Non-pigmented ciliary epithelial cell (primary cell): ENCODE data around the gene VPS52.
"Not testable (repeated sequence)": the region's sequence is repeated elsewhere in the genome, so short reads cannot be mapped to it uniquely, and the experiment has no call there.

Experiments
- DNase-seq: peaks from one replicate; pipeline ENCODE4 v3.0.0-alpha.2; 2010; ENCODE audit warnings: low read depth

The VPS52 gene

GRCh38 chr6:33279257-33279695 is 7.6 kb upstream of the VPS52 start:
- no peak for DNase-seq

GRCh38 chr6:33278810-33279209 is 7.1 kb upstream of the VPS52 start:
- DNase-seq: no peak

GRCh38 chr6:33278392-33278741 is 6.7 kb upstream of the VPS52 start:
- DNase-seq: no peak

GRCh38 chr6:33277663-33278391 is 6.2 kb upstream of the VPS52 start:
- no peak for DNase-seq

GRCh38 chr6:33276864-33277662 is 5.4 kb upstream of the VPS52 start, which contains the start of gene B3GALT4:
B3GALT4 (plus strand) TSS chr6:33277123; CDS start chr6:33277420, 297 bp downstream.
- no peak for DNase-seq

GRCh38 chr6:33276581-33276863 is 4.8 kb upstream of the VPS52 start:
- DNase-seq: no peak

- not testable (repeated sequence) for DNase-seq
These were observed 4.3 kb upstream of the VPS52 start for GRCh38 chr6:33275795-33276580.

GRCh38 chr6:33273924-33274902 is 2.5 kb upstream of the VPS52 start:
- no peak for DNase-seq

- no peak for DNase-seq
These were observed 1.6 kb upstream of the VPS52 start for GRCh38 chr6:33273129-33273923.

- no peak for DNase-seq
These were observed 826 bp upstream of the VPS52 start for GRCh38 chr6:33272275-33273128.

- no peak for DNase-seq
These were observed 584 bp downstream of the VPS52 start for GRCh38 chr6:33271117-33271467.

GRCh38 chr6:33264015-33264414 is 7.7 kb downstream of the VPS52 start:
- no peak for DNase-seq

GRCh38 chr6:33262490-33262889 is 9.2 kb downstream of the VPS52 start:
- DNase-seq: not testable (repeated sequence)

GRCh38 chr6:33259032-33259431 is 12.6 kb downstream of the VPS52 start:
- DNase-seq: no peak

- DNase-seq: no peak
These were observed 17.1 kb downstream of the VPS52 start for GRCh38 chr6:33254591-33254990.

- DNase-seq: no peak
These were observed 18.9 kb downstream of the VPS52 start for GRCh38 chr6:33252759-33253158.

GRCh38 chr6:33251395-33252012 is 20.2 kb downstream of the VPS52 start:
- DNase-seq: no peak

GRCh38 chr6:33250731-33251130 is 20.9 kb downstream of the VPS52 start:
- DNase-seq: no peak
